ENCODE measurements around the gene CLDN18.

DNA sequence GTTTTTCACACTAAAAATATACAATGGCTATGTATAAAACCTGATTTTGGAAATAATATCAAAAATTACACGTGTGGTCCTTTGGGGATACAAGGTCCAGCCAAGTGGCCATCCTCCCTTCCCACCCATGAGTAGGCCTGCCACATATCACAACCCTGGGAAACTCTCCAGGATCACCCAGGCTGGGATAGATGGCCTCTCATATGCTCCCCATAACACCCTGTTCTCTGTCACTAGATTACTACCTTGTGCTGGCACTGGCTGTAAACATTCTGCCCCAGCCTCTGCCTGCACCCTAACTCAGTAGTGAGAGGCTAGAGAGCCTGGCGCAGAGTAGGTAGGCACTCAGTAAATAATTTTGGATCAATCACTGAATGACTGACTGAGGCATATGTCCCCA, 52.1 kb downstream of the CLDN18 start:
- no peak for TF ChIP-seq EZH2 (IDR thresholded peaks at IDR 0.05)
- TF ChIP-seq POLR2AphosphoS5 (IDR thresholded peaks at IDR 0.05; ENCODE audit: borderline replicate concordance, low read depth, low read length), result no peak
